ENCODE data around the gene LY6G6C. TPM values are rescaled to one million over a fixed set of nuclear protein-coding genes. Genes with fewer than 3 reads are reported as not detected.

LY6G6C gene
- polyA plus RNA-seq, 3 donors: 0.27 TPM; not detected in 2

- Histone ChIP-seq H3K9me3 (replicated peaks in 1 of 2; ENCODE audit: control insufficient read depth in 1 of 2, insufficient read depth in 1 of 2, low read length in 2 of 2) (no peaks in the 10 kb centered on the region), H3K36me3 (replicated peaks in 1 of 2; ENCODE audit: control insufficient read depth in 1 of 2, insufficient read depth in 2 of 2, low read length in 2 of 2) (peaks cover 2 to 15% of the 10 kb centered on the region in 2 donors), H2AFZ (ENCODE audit: insufficient read depth, low read depth, low read length, poor library complexity, severe bottlenecking) (no peak overlapping the region), H3K4me2 (replicated peaks; ENCODE audit: extremely low read depth, low read length, poor library complexity, severe bottlenecking) (no peak overlapping the region), H3K4me3 (replicated peaks in 1 of 3; ENCODE audit: low read depth in 2 of 3, low read length in 3 of 3) (no peak overlapping the region), H3K9ac (ENCODE audit: insufficient read depth, low read length, poor library complexity, severe bottlenecking) (no peak overlapping the region), H3K4me1 (ENCODE audit: control insufficient read depth in 1 of 2, insufficient read depth in 2 of 2, low read length in 2 of 2) (no peaks in the 10 kb centered on the region), H3K79me2 (ENCODE audit: insufficient read depth, low read length) (no peaks in the 10 kb centered on the region), H3K27me3 (ENCODE audit: control insufficient read depth in 2 of 2, insufficient read depth in 2 of 2, low read length in 2 of 2) (no peaks in the 10 kb centered on the region), H4K20me1 (ENCODE audit: insufficient read depth, low read length) (no peaks in the 10 kb centered on the region), H3K27ac (ENCODE audit: low read depth in 1 of 2, low read length in 2 of 2) (no peak overlapping the region)
- Mint-ChIP-seq H3K4me3 (no peak overlapping the region), H3K36me3 (peaks cover 18 to 21% of the 10 kb centered on the region in 2 donors), H3K27ac (peak overlapping the region in 1 of 7 donors; percentile 50), H3K27me3 (ENCODE audit: low read depth in 3 of 3) (no peaks in the 10 kb centered on the region), H3K9me3 (no peaks in the 10 kb centered on the region), H3K4me1 (no peaks in the 10 kb centered on the region)
- 100% methylated on average over 4 of the region's 8 CpGs for WGBS (ENCODE audit: insufficient coverage)
- intact Hi-C loops (cut with micrococcal nuclease): loop anchor here in 1 of 2 donors (5.0 kb wide), 1 partner anchor 43 kb away; no protein-coding TSS in a partner anchor
- no peak for DNase-seq
- TF ChIP-seq CTCF (IDR thresholded peaks at IDR 0.05): no peak
These were observed 27.9 kb upstream of the LY6G6C start for GRCh38 chr6:31749301-31750036.

GRCh38 chr6:31744422-31744821 is 22.9 kb upstream of the LY6G6C start:
- no peak overlapping the region for H3K9ac ChIP-seq (ENCODE audit: insufficient read depth, low read length, poor library complexity, severe bottlenecking)
- no peak overlapping the region for H3K4me3 ChIP-seq (replicated peaks in 1 of 3; ENCODE audit: low read depth in 2 of 3, low read length in 3 of 3)
- Mint-ChIP-seq H3K36me3 (peaks cover 26 to 31% of the 10 kb centered on the region in 2 donors), H3K27ac (peak overlapping the region in 3 of 7 donors; percentile 15 to 67 (median 26)), H3K9me3 (no peaks in the 10 kb centered on the region), H3K27me3 (ENCODE audit: low read depth in 3 of 3) (peaks cover 0 to 2% (median 0%) of the 10 kb centered on the region in 3 donors), H3K4me3 (no peak overlapping the region), H3K4me1 (peaks cover 21% of the 10 kb centered on the region)
- no peak overlapping the region for H3K4me2 ChIP-seq (replicated peaks; ENCODE audit: extremely low read depth, low read length, poor library complexity, severe bottlenecking)
- DNase-seq: no peak
- peaks cover under 1 to 25% of the 10 kb centered on the region in 2 donors for H3K36me3 ChIP-seq (replicated peaks in 1 of 2; ENCODE audit: control insufficient read depth in 1 of 2, insufficient read depth in 2 of 2, low read length in 2 of 2)
- no peak overlapping the region for H3K27ac ChIP-seq (ENCODE audit: low read depth in 1 of 2, low read length in 2 of 2)
- no CpG with 5 or more reads among the region's 1 CpG for WGBS (ENCODE audit: insufficient coverage)
- H3K79me2 ChIP-seq (ENCODE audit: insufficient read depth, low read length): peaks cover 19% of the 10 kb centered on the region
- intact Hi-C loops (cut with micrococcal nuclease): no loop called here
- peaks cover 13 to 22% of the 10 kb centered on the region in 2 donors for H3K4me1 ChIP-seq (ENCODE audit: control insufficient read depth in 1 of 2, insufficient read depth in 2 of 2, low read length in 2 of 2)
- no peak for TF ChIP-seq CTCF (IDR thresholded peaks at IDR 0.05)
- H3K27me3 ChIP-seq (ENCODE audit: control insufficient read depth in 2 of 2, insufficient read depth in 2 of 2, low read length in 2 of 2): no peaks in the 10 kb centered on the region
- H3K9me3 ChIP-seq (replicated peaks in 1 of 2; ENCODE audit: control insufficient read depth in 1 of 2, insufficient read depth in 1 of 2, low read length in 2 of 2): no peaks in the 10 kb centered on the region
- no peaks in the 10 kb centered on the region for H4K20me1 ChIP-seq (ENCODE audit: insufficient read depth, low read length)
- H2AFZ ChIP-seq (ENCODE audit: insufficient read depth, low read depth, low read length, poor library complexity, severe bottlenecking): no peak overlapping the region

All from CD14-positive monocyte (primary cell).